Osteoblast (primary cell): ENCODE results near the gene PDHX. TPM values are rescaled to one million over a fixed set of nuclear protein-coding genes. Genes with fewer than 3 reads are reported as not detected.

Experiments used
- DNase-seq: peaks from one replicate; pipeline ENCODE4 v3.0.0; 2011; ENCODE audit warnings: low spot score, mixed read lengths; ENCODE audit not compliant: insufficient read length; ENCODE audit errors: missing footprints
- H2AFZ ChIP-seq: 2 replicates; pipeline ENCODE4 v1.6.0; 2011; ENCODE audit warnings: mild to moderate bottlenecking, low read length
- H3K27ac ChIP-seq: 2 replicates; pipeline ENCODE4 v1.5.1; 2011; ENCODE audit warnings: mild to moderate bottlenecking, low read depth, low read length, moderate library complexity
- H3K27me3 ChIP-seq: 2 replicates; pipeline ENCODE4 v1.6.0; 2012; ENCODE audit warnings: mild to moderate bottlenecking, control low read depth, inconsistent platforms, low read length, moderate library complexity; ENCODE audit not compliant: insufficient read depth
- H3K36me3 ChIP-seq: 2 replicates; pipeline ENCODE4 v1.5.1; 2011; ENCODE audit warnings: mild to moderate bottlenecking, low read length, control low read depth, moderate library complexity; ENCODE audit not compliant: insufficient read depth
- H3K4me1 ChIP-seq: 2 replicates; pipeline ENCODE4 v1.5.1; 2011; ENCODE audit warnings: mild to moderate bottlenecking, low read length, control low read depth, moderate library complexity; ENCODE audit not compliant: insufficient read depth
- H3K4me2 ChIP-seq: 2 replicates; pipeline ENCODE4 v1.6.0; 2011; ENCODE audit warnings: mild to moderate bottlenecking, low read length; ENCODE audit not compliant: insufficient read depth
- H3K4me3 ChIP-seq: fragments of 200-600 bp; sonication (generic); 3 replicates; pipeline ENCODE4 v1.5.1; 2012; ENCODE audit warnings: mild to moderate bottlenecking, low read length, inconsistent platforms; ENCODE audit not compliant: insufficient read depth
- H3K79me2 ChIP-seq: 2 replicates; pipeline ENCODE4 v1.6.0; 2012; ENCODE audit warnings: mild to moderate bottlenecking, low read length, control low read depth, inconsistent platforms; ENCODE audit not compliant: insufficient read depth
- H3K9me3 ChIP-seq: 2 replicates; pipeline ENCODE4 v1.5.1; 2011; ENCODE audit warnings: low read depth, low read length, control low read depth
- H4K20me1 ChIP-seq: 2 replicates; pipeline ENCODE4 v1.6.0; 2012; ENCODE audit warnings: mild to moderate bottlenecking, low read length, control low read depth; ENCODE audit not compliant: insufficient read depth
- CTCF ChIP-seq: IDR thresholded peaks from 2 replicates; pipeline ENCODE4 v1.5.1; 2011; ENCODE audit warnings: mild to moderate bottlenecking, low read depth, low read length, moderate library complexity; ENCODE audit errors: extremely low read depth
- total RNA-seq: library from RNA; depleted of rRNA; stranded (reverse); fragments of >200 nt; gene quantifications from 2 replicates; pipeline ENCODE4 v1.2.3, GENCODE V29; 2012

The PDHX gene
- total RNA-seq, 1 donor = 29.7 TPM

DNA sequence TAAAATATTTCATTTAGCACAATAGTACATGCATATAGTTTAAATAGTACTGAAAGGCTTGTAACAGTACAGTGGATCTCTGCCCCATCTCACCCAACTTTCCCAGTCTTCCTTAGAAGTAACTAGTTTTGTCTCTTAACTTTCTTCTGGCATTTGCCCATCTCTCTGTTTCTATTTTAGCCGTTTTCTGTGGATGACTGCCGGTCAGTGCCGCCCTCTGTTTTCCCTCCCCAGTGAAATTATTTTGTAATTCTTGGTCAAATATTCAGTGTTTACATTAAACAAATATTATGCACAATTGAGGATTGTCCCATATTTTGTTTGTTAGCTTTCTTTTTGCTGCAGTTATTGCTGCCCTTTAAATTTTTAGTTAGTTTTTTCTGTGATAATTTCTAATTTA, 8.3 kb downstream of the PDHX start:
- no peak overlapping the region for H3K27ac ChIP-seq
- TF ChIP-seq CTCF = no peak
- no peak overlapping the region for H3K4me3 ChIP-seq
- no peaks in the 10 kb centered on the region for H3K9me3 ChIP-seq
- peaks cover 88% of the 10 kb centered on the region for H3K79me2 ChIP-seq
- peak overlapping the region; percentile 2 for H3K4me2 ChIP-seq
- DNase-seq = no peak
- no peaks in the 10 kb centered on the region for H3K27me3 ChIP-seq
- H4K20me1 ChIP-seq = peaks cover 5% of the 10 kb centered on the region
- H3K4me1 ChIP-seq = peaks cover 15% of the 10 kb centered on the region
- peaks cover 1% of the 10 kb centered on the region for H3K36me3 ChIP-seq
- no peak overlapping the region for H2AFZ ChIP-seq

DNA sequence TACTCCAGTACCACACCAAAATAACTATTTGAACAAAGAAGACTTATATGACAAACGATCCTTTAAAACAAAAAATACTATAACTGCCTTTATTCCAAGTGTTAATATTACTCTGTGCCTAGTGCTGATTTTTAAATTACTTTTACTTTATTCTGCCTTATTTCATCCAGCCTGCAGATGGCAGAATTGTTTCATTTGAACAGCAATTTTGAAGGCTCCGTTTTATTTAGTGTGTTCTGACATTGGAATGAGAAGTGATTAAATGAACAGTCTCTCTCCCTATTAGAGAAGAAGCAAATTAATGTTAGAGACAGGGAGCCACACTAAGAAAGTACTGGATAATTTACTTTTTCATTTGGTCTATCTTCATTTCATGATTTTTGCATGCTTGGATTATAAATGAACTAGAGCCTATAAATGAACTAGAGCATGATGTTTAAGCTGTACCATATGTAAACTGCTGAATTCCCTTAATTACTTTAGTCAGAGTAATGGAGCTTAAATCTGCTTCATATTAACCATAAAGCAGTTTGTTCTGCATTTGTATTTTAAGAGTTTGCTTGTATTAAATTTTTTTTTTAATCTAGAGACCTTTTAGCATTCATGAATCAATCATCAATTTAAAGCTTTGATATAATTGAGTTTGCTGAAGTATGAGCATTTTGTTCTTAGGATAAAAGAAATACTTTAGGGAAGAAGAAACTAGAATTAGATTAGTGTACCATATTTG, 9.8 kb downstream of the PDHX start:
- Histone ChIP-seq H3K4me2 (peak overlapping the region; percentile 56), H3K4me1 (peaks cover 15% of the 10 kb centered on the region), H3K27ac (peak overlapping the region; percentile 64), H4K20me1 (peaks cover 9% of the 10 kb centered on the region), H3K79me2 (peaks cover 88% of the 10 kb centered on the region), H3K27me3 (no peaks in the 10 kb centered on the region), H3K4me3 (no peak overlapping the region), H3K36me3 (no peaks in the 10 kb centered on the region), H2AFZ (no peak overlapping the region), H3K9me3 (no peaks in the 10 kb centered on the region)
- DNase-seq = peak; percentile 43
- TF ChIP-seq CTCF = peak; percentile 79

GRCh38 chr11:34926831-34927132, 10.4 kb downstream of the PDHX start:
- no peak for TF ChIP-seq CTCF
- no peak overlapping the region for H2AFZ ChIP-seq
- no peaks in the 10 kb centered on the region for H3K9me3 ChIP-seq
- peak; percentile 41 for DNase-seq
- peak overlapping the region; percentile 56 for H3K4me2 ChIP-seq
- H3K27me3 ChIP-seq = no peaks in the 10 kb centered on the region
- peaks cover 15% of the 10 kb centered on the region for H3K4me1 ChIP-seq
- H3K27ac ChIP-seq = peak overlapping the region; percentile 64
- no peaks in the 10 kb centered on the region for H3K36me3 ChIP-seq
- peaks cover 85% of the 10 kb centered on the region for H3K79me2 ChIP-seq
- H3K4me3 ChIP-seq = no peak overlapping the region
- peaks cover 9% of the 10 kb centered on the region for H4K20me1 ChIP-seq

- DNase-seq = no peak
- Histone ChIP-seq H4K20me1 (peaks cover 9% of the 10 kb centered on the region), H3K27ac (no peak overlapping the region), H3K36me3 (peaks cover 9% of the 10 kb centered on the region), H3K79me2 (peaks cover 71% of the 10 kb centered on the region), H3K4me2 (no peak overlapping the region), H3K27me3 (no peaks in the 10 kb centered on the region), H3K9me3 (no peaks in the 10 kb centered on the region), H3K4me3 (no peak overlapping the region), H3K4me1 (peaks cover 15% of the 10 kb centered on the region), H2AFZ (no peak overlapping the region)
- no peak for TF ChIP-seq CTCF
Measured at GRCh38 chr11:34928268-34928959, 12.0 kb downstream of the PDHX start.
